Keratinocyte (primary cell): ENCODE results near the gene GALNT9.

Source experiments
- CTCF ChIP-seq, 3 experiments: IDR thresholded peaks in 1 of 3; conservative IDR thresholded peaks in 1 of 3; optimal IDR thresholded peaks in 1 of 3; 2 replicates in 2 of 3; 3 replicates in 1 of 3; pipeline versions ENCODE3 to v1.5.1; 2011; ENCODE audit warnings: low read length in 3 of 3, mild to moderate bottlenecking in 3 of 3, moderate library complexity in 2 of 3, control low read depth in 1 of 3, inconsistent platforms in 1 of 3; ENCODE audit not compliant: insufficient read depth in 2 of 3; ENCODE audit errors: extremely low read depth in 1 of 3
- EZH2 ChIP-seq: IDR thresholded peaks from one replicate; pipeline ENCODE4 v1.6.1; 2012; ENCODE audit warnings: inconsistent platforms, mild to moderate bottlenecking, low read length, moderate library complexity

- TF ChIP-seq EZH2: no peak
- TF ChIP-seq CTCF (optimal IDR thresholded peaks at IDR 0.05 in 1 of 3, IDR thresholded peaks at IDR 0.05 in 1 of 3, conservative IDR thresholded peaks at IDR 0.05 in 1 of 3; ENCODE audit: extremely low read depth in 1 of 3, insufficient read depth in 2 of 3, low read length in 3 of 3): no peak
These were observed 19.0 kb downstream of the GALNT9 start for GRCh38 chr12:132310181-132311040.
